ENCODE results near the gene SOX1. TPM values are rescaled to one million over a fixed set of nuclear protein-coding genes. Genes with fewer than 3 reads are reported as not detected.
A peak's percentile ranks its signal among the peaks of the same experiment; 100 is the strongest.

Gene SOX1
- polyA plus RNA-seq, 3 donors: not detected

- H3K4me3 ChIP-seq (replicated peaks in 1 of 3; ENCODE audit: low read depth in 2 of 3, low read length in 3 of 3): no peak overlapping the region
- no peak for TF ChIP-seq CTCF (IDR thresholded peaks at IDR 0.05)
- H3K27ac Mint-ChIP-seq: no peak overlapping the region
Measured at GRCh38 chr13:112057736-112058518, 9.0 kb upstream of the SOX1 start.

DNA sequence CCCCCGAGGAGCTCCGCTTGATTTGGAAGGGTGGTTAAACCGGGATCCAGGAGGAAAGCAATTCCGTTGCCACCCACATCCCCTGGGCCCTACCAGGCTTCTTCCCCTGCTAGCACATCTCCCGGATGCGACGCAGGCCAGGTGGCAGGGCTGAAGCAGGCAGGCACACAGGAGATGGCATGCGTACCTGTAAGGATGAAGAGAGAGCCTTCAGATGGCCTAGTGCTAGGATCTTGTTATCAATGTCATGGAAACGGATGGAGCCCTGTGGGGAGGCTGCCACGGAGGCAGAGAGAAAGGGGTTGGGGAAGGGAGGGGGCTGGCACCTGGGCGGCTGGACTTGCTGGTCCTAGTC, 8.5 kb upstream of the SOX1 start:
- no peaks in the 10 kb centered on the region for H3K36me3 ChIP-seq (replicated peaks in 1 of 2; ENCODE audit: control insufficient read depth in 1 of 2, insufficient read depth in 2 of 2, low read length in 2 of 2)
- no peaks in the 10 kb centered on the region for H3K79me2 ChIP-seq (ENCODE audit: insufficient read depth, low read length)
- Mint-ChIP-seq H3K4me3 (peak overlapping the region in 1 of 2 donors; percentile 82), H3K9me3 (peaks cover 0 to 52% (median 19%) of the 10 kb centered on the region in 7 donors), H3K36me3 (peaks cover 0 to 4% of the 10 kb centered on the region in 2 donors), H3K27me3 (ENCODE audit: low read depth in 3 of 3) (peaks cover 93 to 98% (median 93%) of the 10 kb centered on the region in 3 donors), H3K27ac (peak overlapping the region in 1 of 7 donors; percentile 49), H3K4me1 (peaks cover 3% of the 10 kb centered on the region)
- H3K4me2 ChIP-seq (replicated peaks; ENCODE audit: extremely low read depth, low read length, poor library complexity, severe bottlenecking): no peak overlapping the region
- H3K27me3 ChIP-seq (ENCODE audit: control insufficient read depth in 2 of 2, insufficient read depth in 2 of 2, low read length in 2 of 2): peaks cover 77 to 95% of the 10 kb centered on the region in 2 donors
- no peak overlapping the region for H2AFZ ChIP-seq (ENCODE audit: insufficient read depth, low read depth, low read length, poor library complexity, severe bottlenecking)
- no peak for TF ChIP-seq CTCF (IDR thresholded peaks at IDR 0.05)
- peaks cover 3 to 56% of the 10 kb centered on the region in 2 donors for H3K9me3 ChIP-seq (replicated peaks in 1 of 2; ENCODE audit: control insufficient read depth in 1 of 2, insufficient read depth in 1 of 2, low read length in 2 of 2)
- H3K4me1 ChIP-seq (ENCODE audit: control insufficient read depth in 1 of 2, insufficient read depth in 2 of 2, low read length in 2 of 2): no peaks in the 10 kb centered on the region
- no peak for DNase-seq
- no peak overlapping the region for H3K4me3 ChIP-seq (replicated peaks in 1 of 3; ENCODE audit: low read depth in 2 of 3, low read length in 3 of 3)
- no peak overlapping the region for H3K9ac ChIP-seq (ENCODE audit: insufficient read depth, low read length, poor library complexity, severe bottlenecking)
- H3K27ac ChIP-seq (ENCODE audit: low read depth in 1 of 2, low read length in 2 of 2): no peak overlapping the region
- no peaks in the 10 kb centered on the region for H4K20me1 ChIP-seq (ENCODE audit: insufficient read depth, low read length)
- intact Hi-C loops (cut with micrococcal nuclease): no loop called here
- WGBS (ENCODE audit: insufficient coverage): 5% methylated on average over 7 of the region's 11 CpGs

More at GRCh38 chr13:112057736-112058518, 9.0 kb upstream of the SOX1 start:
- DNase-seq: no peak
- no peak overlapping the region for H3K27ac ChIP-seq (ENCODE audit: low read depth in 1 of 2, low read length in 2 of 2)
- no peak overlapping the region for H2AFZ ChIP-seq (ENCODE audit: insufficient read depth, low read depth, low read length, poor library complexity, severe bottlenecking)
- H4K20me1 ChIP-seq (ENCODE audit: insufficient read depth, low read length): no peaks in the 10 kb centered on the region
- peak overlapping the region in 1 of 2 donors; percentile 82 for H3K4me3 Mint-ChIP-seq
- no peaks in the 10 kb centered on the region for H3K36me3 ChIP-seq (replicated peaks in 1 of 2; ENCODE audit: control insufficient read depth in 1 of 2, insufficient read depth in 2 of 2, low read length in 2 of 2)
- H3K27me3 Mint-ChIP-seq (ENCODE audit: low read depth in 3 of 3): peaks cover 93 to 99% (median 93%) of the 10 kb centered on the region in 3 donors
- peaks cover 0 to 2% of the 10 kb centered on the region in 2 donors for H3K36me3 Mint-ChIP-seq
- WGBS (ENCODE audit: insufficient coverage): under 1% methylated on average over 47 of the region's 57 CpGs
- peaks cover 78 to 96% of the 10 kb centered on the region in 2 donors for H3K27me3 ChIP-seq (ENCODE audit: control insufficient read depth in 2 of 2, insufficient read depth in 2 of 2, low read length in 2 of 2)
- H3K4me1 ChIP-seq (ENCODE audit: control insufficient read depth in 1 of 2, insufficient read depth in 2 of 2, low read length in 2 of 2): no peaks in the 10 kb centered on the region
- no peak overlapping the region for H3K9ac ChIP-seq (ENCODE audit: insufficient read depth, low read length, poor library complexity, severe bottlenecking)
- intact Hi-C loops (cut with micrococcal nuclease): no loop called here
- no peaks in the 10 kb centered on the region for H3K4me1 Mint-ChIP-seq
- H3K4me2 ChIP-seq (replicated peaks; ENCODE audit: extremely low read depth, low read length, poor library complexity, severe bottlenecking): no peak overlapping the region
- no peaks in the 10 kb centered on the region for H3K79me2 ChIP-seq (ENCODE audit: insufficient read depth, low read length)
- peaks cover 5 to 57% of the 10 kb centered on the region in 2 donors for H3K9me3 ChIP-seq (replicated peaks in 1 of 2; ENCODE audit: control insufficient read depth in 1 of 2, insufficient read depth in 1 of 2, low read length in 2 of 2)
- peaks cover 0 to 52% (median 20%) of the 10 kb centered on the region in 7 donors for H3K9me3 Mint-ChIP-seq
